Measurements from ENCODE around the gene AAK1.
"Not testable (repeated sequence)": the region's sequence is repeated elsewhere in the genome, so short reads cannot be mapped to it uniquely, and the experiment has no call there.

AAK1 gene

GRCh38 chr2:69577467-69578197 is 65.9 kb downstream of the AAK1 start:
- no peak for TF ChIP-seq CTCF (IDR thresholded peaks at IDR 0.05; ENCODE audit: control insufficient read depth, extremely low read depth, insufficient read depth)
- H3K4me3 ChIP-seq (ENCODE audit: low read depth, low read length) = no peak overlapping the region
- DNase-seq (ENCODE audit: low read depth) = no peak

- no peak for DNase-seq (ENCODE audit: low read depth)
- H3K4me3 ChIP-seq (ENCODE audit: low read depth, low read length) = no peak overlapping the region
- TF ChIP-seq CTCF (IDR thresholded peaks at IDR 0.05; ENCODE audit: control insufficient read depth, extremely low read depth, insufficient read depth) = no peak
Observed at GRCh38 chr2:69576880-69577279, 66.7 kb downstream of the AAK1 start.

GRCh38 chr2:69575926-69576325 is 67.6 kb downstream of the AAK1 start:
- no peak for TF ChIP-seq CTCF (IDR thresholded peaks at IDR 0.05; ENCODE audit: control insufficient read depth, extremely low read depth, insufficient read depth)
- no peak overlapping the region for H3K4me3 ChIP-seq (ENCODE audit: low read depth, low read length)
- DNase-seq (ENCODE audit: low read depth) = no peak

GRCh38 chr2:69575371-69575770 is 68.2 kb downstream of the AAK1 start:
- not testable (repeated sequence) for H3K4me3 ChIP-seq (ENCODE audit: low read depth, low read length); DNase-seq (ENCODE audit: low read depth)

GRCh38 chr2:69572641-69573040 is 70.9 kb downstream of the AAK1 start:
- DNase-seq (ENCODE audit: low read depth) = no peak
- TF ChIP-seq CTCF (IDR thresholded peaks at IDR 0.05; ENCODE audit: control insufficient read depth, extremely low read depth, insufficient read depth) = no peak
- H3K4me3 ChIP-seq (ENCODE audit: low read depth, low read length) = no peak overlapping the region

- no peak for DNase-seq (ENCODE audit: low read depth)
- H3K4me3 ChIP-seq (ENCODE audit: low read depth, low read length) = no peak overlapping the region
- no peak for TF ChIP-seq CTCF (IDR thresholded peaks at IDR 0.05; ENCODE audit: control insufficient read depth, extremely low read depth, insufficient read depth)
Observed at GRCh38 chr2:69571189-69571588, 72.3 kb downstream of the AAK1 start.

GRCh38 chr2:69570474-69570873 is 73.1 kb downstream of the AAK1 start:
- TF ChIP-seq CTCF (IDR thresholded peaks at IDR 0.05; ENCODE audit: control insufficient read depth, extremely low read depth, insufficient read depth) = no peak
- no peak overlapping the region for H3K4me3 ChIP-seq (ENCODE audit: low read depth, low read length)
- peak; percentile 89 for DNase-seq (ENCODE audit: low read depth)
